ENCODE results near the gene TTC4.

The TTC4 gene

DNA sequence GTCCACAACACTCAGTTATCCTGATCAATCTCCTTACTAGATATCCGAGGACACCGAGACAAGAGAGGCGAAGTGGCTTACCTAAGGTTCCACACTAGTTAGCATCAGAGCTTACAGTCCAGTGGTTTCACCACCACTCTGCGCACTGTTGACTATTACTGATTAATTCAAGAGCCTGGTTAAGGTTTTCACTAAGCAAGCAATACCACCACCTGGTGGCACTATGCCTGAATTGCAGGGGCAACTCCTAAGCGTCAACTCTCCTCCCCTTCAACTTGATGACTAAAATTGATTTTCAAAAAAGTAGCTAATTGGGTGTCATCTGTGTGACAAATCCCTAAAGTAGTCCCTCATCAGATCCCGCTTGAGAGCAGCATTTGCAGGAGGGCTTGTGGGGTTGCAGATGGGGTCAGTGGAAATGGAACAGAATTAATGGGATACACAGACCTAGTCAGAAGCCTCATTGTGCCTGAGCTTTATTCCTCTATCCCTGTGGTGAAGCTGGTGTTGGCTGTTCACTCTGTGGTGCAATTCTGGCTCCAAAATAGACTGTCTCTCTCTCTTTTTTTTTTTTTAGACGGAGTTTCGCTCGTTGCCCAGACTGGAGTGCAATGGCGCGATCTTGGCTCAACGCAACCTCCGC, 76.3 kb downstream of the TTC4 start:
- H3K9me3 ChIP-seq (replicated peaks; ENCODE audit: low read length): peaks cover 6% of the 10 kb centered on the region
- H3K36me3 ChIP-seq (ENCODE audit: insufficient read depth, low read length): no peaks in the 10 kb centered on the region
- H3K9ac ChIP-seq (ENCODE audit: low read depth, low read length): no peak overlapping the region
- H3K4me2 ChIP-seq (ENCODE audit: low read length): no peak overlapping the region
- peaks cover 11% of the 10 kb centered on the region for H3K4me1 ChIP-seq (ENCODE audit: control insufficient read depth, insufficient read depth, low read length)
- H3K4me3 ChIP-seq (ENCODE audit: low read length): no peak overlapping the region
- H3K27me3 ChIP-seq (ENCODE audit: control insufficient read depth, insufficient read depth, low read length): peaks cover 64% of the 10 kb centered on the region
